Endodermal cell (in vitro differentiated cells): ENCODE results near the gene VSTM5. TPM values are rescaled to one million over a fixed set of nuclear protein-coding genes. Genes with fewer than 3 reads are reported as not detected.

Experiments
- DNase-seq: peaks from one replicate; pipeline ENCODE4 v3.0.0-alpha.2; 2017
- H3K27ac ChIP-seq: 2 replicates; pipeline ENCODE4 v1.5.1; 2013; ENCODE audit warnings: mild to moderate bottlenecking, low read depth, low read length, moderate library complexity
- H3K27me3 ChIP-seq: 2 replicates; pipeline ENCODE4 v1.6.1; 2013; ENCODE audit warnings: mild to moderate bottlenecking, low read length, moderate library complexity; ENCODE audit not compliant: insufficient read depth, control insufficient read depth, poor library complexity, severe bottlenecking
- H3K36me3 ChIP-seq: 2 replicates; pipeline ENCODE4 v1.7.0; 2013; ENCODE audit warnings: mild to moderate bottlenecking, low read length, moderate library complexity; ENCODE audit not compliant: control insufficient read depth, insufficient read depth
- H3K4me1 ChIP-seq: one replicate; pipeline ENCODE4 v1.7.0; 2013; ENCODE audit warnings: low read length; ENCODE audit not compliant: control insufficient read depth, insufficient read depth
- H3K4me3 ChIP-seq: 2 replicates; pipeline ENCODE4 v1.5.1; 2013; ENCODE audit warnings: mild to moderate bottlenecking, low read length, moderate library complexity
- H3K9ac ChIP-seq: 2 replicates; pipeline ENCODE4 v1.6.1; 2013; ENCODE audit warnings: mild to moderate bottlenecking, low read length, moderate library complexity; ENCODE audit not compliant: poor library complexity, severe bottlenecking; ENCODE audit errors: extremely low read depth
- H3K9me3 ChIP-seq: 2 replicates; pipeline ENCODE4 v1.6.1; 2013; ENCODE audit warnings: mild to moderate bottlenecking, low read length, moderate library complexity; ENCODE audit not compliant: control insufficient read depth
- H3K27ac Mint-ChIP-seq: 2 replicates; pipeline ENCODE4 v1.8.0; 2020; ENCODE audit warnings: mixed read lengths
- H3K27me3 Mint-ChIP-seq: 2 replicates; pipeline ENCODE4 v1.8.0; 2021; ENCODE audit warnings: mild to moderate bottlenecking, mixed read lengths; ENCODE audit not compliant: insufficient read depth
- H3K36me3 Mint-ChIP-seq: 2 replicates; pipeline ENCODE4 v1.8.0; 2020; ENCODE audit warnings: low read depth, mixed read lengths
- H3K4me1 Mint-ChIP-seq: 2 replicates; pipeline ENCODE4 v1.8.0; 2020; ENCODE audit warnings: mixed read lengths
- H3K4me3 Mint-ChIP-seq: 2 replicates; pipeline ENCODE4 v1.8.0; 2020; ENCODE audit warnings: mild to moderate bottlenecking, moderate library complexity, mixed read lengths
- H3K9me3 Mint-ChIP-seq: 2 replicates; pipeline ENCODE4 v1.8.0; 2020; ENCODE audit warnings: mild to moderate bottlenecking, mixed read lengths
- CTCF ChIP-seq: fragments of 200-600 bp; sonication (generic); conservative IDR thresholded peaks from 2 replicates; pipeline ENCODE4 v1.5.0; 2021; ENCODE audit warnings: antibody characterized with exemption, mild to moderate bottlenecking
- WGBS, 2 experiments: methylation state at CpG; one replicate each; pipeline versions ENCODE4 v1.1.5 to v1.1.7; 2013; ENCODE audit warnings: missing lambda C conversion rate in 2 of 2, mixed read lengths in 1 of 2; ENCODE audit not compliant: insufficient coverage in 1 of 2, insufficient read length in 1 of 2; 5-methylcytosine and 5-hydroxymethylcytosine counted together
- total RNA-seq, 2 donors: library from RNA; stranded (reverse); fragmentation: NEBNext Ultra II Directional in 1 of 2; extraction: Animal tissue kit (Norgen Biotek cat#: 25700) in 1 of 2; gene quantifications; 2 replicates in 1 of 2; 3 replicates in 1 of 2; pipeline ENCODE4 v1.2.1, GENCODE V29; 2021

Gene VSTM5
- total RNA-seq, 2 donors from 2014 or later = 0.29 to 0.75 TPM

GRCh38 chr11:93846411-93846810 lies 4.0 kb downstream of the VSTM5 start:
- H3K4me1 Mint-ChIP-seq = peaks cover 8% of the 10 kb centered on the region
- H3K4me3 ChIP-seq = no peak overlapping the region
- 89% methylated on average over 2 of the region's 2 CpGs; no CpG with 5 or more reads in 1 of the 2 experiments for WGBS, 2 experiments

GRCh38 chr11:93845181-93846092 lies 5.0 kb downstream of the VSTM5 start:
- Histone ChIP-seq H3K9ac (no peak overlapping the region), H3K36me3 (no peaks in the 10 kb centered on the region), H3K9me3 (no peaks in the 10 kb centered on the region), H3K4me1 (no peaks in the 10 kb centered on the region), H3K4me3 (no peak overlapping the region), H3K27me3 (no peaks in the 10 kb centered on the region), H3K27ac (no peak overlapping the region)
- Mint-ChIP-seq H3K27me3 (no peaks in the 10 kb centered on the region), H3K36me3 (no peaks in the 10 kb centered on the region), H3K9me3 (no peaks in the 10 kb centered on the region), H3K4me3 (no peak overlapping the region), H3K27ac (no peak overlapping the region), H3K4me1 (peaks cover 16% of the 10 kb centered on the region)
- TF ChIP-seq CTCF = no peak
- DNase-seq = peak; percentile 17
- WGBS, 2 experiments = 80 to 86% methylated on average over 7 to 8 of the region's 8 CpGs

More at GRCh38 chr11:93846411-93846810, 4.0 kb downstream of the VSTM5 start:
- H3K9ac ChIP-seq = no peak overlapping the region
- H3K36me3 ChIP-seq = no peaks in the 10 kb centered on the region
- H3K36me3 Mint-ChIP-seq = no peaks in the 10 kb centered on the region
- TF ChIP-seq CTCF = no peak
- H3K4me3 Mint-ChIP-seq = no peak overlapping the region
- H3K27me3 Mint-ChIP-seq = no peaks in the 10 kb centered on the region
- no peak overlapping the region for H3K27ac Mint-ChIP-seq
- H3K27me3 ChIP-seq = no peaks in the 10 kb centered on the region
- no peak overlapping the region for H3K27ac ChIP-seq
- no peaks in the 10 kb centered on the region for H3K9me3 ChIP-seq
- H3K9me3 Mint-ChIP-seq = no peaks in the 10 kb centered on the region
- H3K4me1 ChIP-seq = no peaks in the 10 kb centered on the region
- no peak for DNase-seq

- no peak for TF ChIP-seq CTCF
- 71 to 77% methylated on average over 7 of the region's 7 CpGs for WGBS, 2 experiments
- no peaks in the 10 kb centered on the region for H3K4me1 ChIP-seq
- no peak overlapping the region for H3K9ac ChIP-seq
- Mint-ChIP-seq H3K27ac (no peak overlapping the region), H3K36me3 (no peaks in the 10 kb centered on the region), H3K27me3 (no peaks in the 10 kb centered on the region), H3K4me1 (peaks cover 17% of the 10 kb centered on the region), H3K4me3 (no peak overlapping the region), H3K9me3 (no peaks in the 10 kb centered on the region)
- H3K27ac ChIP-seq = no peak overlapping the region
- DNase-seq = no peak
- H3K36me3 ChIP-seq = no peaks in the 10 kb centered on the region
- H3K9me3 ChIP-seq = no peaks in the 10 kb centered on the region
- no peaks in the 10 kb centered on the region for H3K27me3 ChIP-seq
- H3K4me3 ChIP-seq = no peak overlapping the region
These were observed 5.8 kb downstream of the VSTM5 start for GRCh38 chr11:93844568-93844967.
